ENCODE measurements around the gene PLOD1.
"Not testable (repeated sequence)": the region's sequence is repeated elsewhere in the genome, so short reads cannot be mapped to it uniquely, and the experiment has no call there.

The PLOD1 gene

DNA sequence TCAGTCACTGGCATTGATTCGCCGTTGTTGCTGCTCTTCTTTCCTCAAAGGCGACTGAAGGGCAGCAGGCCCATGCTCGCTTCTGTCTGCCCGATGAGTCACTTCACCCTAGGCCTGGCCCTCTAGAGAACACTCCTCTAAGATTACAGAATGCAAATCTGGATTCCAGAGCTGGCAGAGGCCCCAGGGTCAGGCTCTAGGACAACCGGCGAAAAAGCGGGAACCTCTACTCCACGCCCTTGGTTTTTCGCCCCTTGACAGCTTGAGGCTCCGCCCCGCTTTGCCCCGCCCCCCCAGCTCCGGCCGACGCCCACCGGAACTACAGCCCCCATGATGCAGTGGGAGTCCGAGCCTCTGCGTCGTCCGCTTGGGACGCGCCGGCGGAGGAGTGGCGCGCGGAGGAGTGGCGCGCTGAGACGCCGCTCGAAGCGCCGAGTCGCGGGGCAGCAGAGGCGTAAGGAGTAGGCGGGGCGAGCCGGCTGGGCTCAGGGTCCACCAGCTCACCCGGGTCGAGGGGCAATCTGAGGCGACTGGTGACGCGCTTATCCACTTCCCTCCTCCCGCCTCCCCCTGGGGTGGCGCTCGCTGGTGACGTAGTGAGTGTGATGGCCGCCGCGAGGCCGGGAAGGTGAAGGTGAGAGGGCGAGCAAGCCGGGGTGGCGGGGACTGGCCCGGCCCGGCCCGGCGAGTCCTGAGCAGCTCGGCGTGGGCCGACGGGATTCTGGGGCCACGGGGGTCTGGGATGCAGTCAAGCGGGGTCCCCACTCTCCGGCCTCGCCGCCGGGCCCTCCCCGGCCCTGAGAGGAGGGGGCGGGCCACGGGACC is 45.5 kb downstream of the PLOD1 start, which contains the start of gene MFN2:
TSS of gene MFN2 (plus strand) at position 594 of the 825 bp plus-strand sequence. CDS start 8,725 bp downstream, outside the sequence.
- peak; percentile 95 for DNase-seq

DNA sequence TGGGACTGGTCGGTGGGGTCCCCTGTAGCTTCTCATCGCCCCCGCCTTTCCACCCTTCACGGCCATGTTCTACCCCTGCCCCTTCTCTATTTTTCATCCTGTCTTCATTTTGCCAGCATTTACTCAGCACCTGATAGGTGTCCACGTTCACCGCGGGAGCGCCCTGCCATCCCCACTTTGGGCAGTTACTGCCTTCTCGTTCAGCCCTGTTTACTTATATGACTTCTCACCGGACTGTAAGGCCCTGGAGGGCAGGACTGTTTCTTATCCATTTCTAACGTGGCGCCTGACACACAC is 46.1 kb downstream of the PLOD1 start:
- no peak for DNase-seq

DNA sequence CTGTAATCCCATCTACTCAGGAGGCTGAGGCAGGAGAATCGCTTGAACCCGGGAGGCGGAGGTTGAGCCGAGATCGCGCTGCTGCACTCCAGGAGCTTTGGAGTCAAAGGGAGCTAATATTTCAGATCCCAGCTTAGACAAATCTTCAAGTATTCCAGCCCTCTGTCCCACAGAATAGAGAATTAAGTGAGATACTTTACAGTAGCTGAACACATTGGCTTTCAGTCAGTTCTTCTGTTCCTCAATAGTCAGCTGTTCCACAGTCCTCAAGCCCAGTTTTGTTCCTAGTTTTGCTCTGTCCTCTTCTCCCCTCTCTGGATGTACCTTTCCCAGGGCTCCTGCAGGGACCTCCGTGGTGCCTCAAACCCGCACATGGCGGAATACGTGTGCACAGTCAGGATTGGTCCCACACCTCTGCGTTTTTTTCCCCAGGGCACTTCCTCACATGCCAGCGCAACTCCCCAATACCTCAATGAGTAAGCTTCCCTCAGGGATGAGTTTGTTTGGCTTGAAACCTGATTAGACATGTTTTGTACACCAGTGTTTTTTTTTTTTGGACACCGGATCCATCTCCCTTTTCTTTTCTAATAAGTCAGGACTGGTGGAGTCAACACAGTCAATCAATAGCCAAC is 47.0 kb downstream of the PLOD1 start:
- DNase-seq, result no peak

DNA sequence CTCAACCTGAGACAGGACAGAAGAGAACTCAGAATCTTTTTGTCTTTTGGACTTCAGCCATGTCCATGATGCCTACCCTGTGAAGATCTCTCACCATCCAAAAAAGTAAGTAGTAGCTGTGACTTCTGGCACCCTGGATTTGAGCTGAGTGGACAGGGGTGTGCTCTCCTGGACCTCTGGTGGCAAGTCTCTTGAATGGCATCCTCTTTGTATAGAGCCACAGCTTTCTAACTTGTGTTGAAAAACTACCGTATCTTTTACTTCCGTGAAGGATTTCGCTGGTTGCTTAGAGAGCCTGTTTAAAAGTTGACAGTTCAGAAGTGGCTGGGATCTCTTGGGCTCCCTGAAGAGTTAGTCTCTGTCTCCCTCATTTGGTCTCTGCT is 47.5 kb downstream of the PLOD1 start:
- peak; percentile 30 for DNase-seq

DNA sequence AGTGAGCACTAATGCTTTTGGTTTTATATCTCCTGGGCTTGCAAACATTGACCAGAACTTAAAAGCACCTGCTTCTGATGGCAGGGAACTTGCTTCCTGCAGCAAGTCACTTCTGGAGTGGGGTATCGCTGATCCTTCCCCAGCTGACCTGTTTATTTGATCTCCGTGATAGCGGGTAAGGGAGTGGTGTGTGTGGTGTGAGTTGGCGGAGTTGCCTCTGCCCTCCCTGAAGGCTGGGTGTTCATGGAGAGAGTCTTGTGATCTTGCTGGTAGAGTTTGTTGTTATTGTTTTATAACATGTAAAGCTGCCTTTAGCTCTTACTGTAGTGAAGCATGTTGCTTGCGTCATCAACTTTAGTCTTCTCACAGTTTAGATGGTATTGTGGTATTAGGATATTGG is 49.6 kb downstream of the PLOD1 start:
- DNase-seq, result no peak

DNA sequence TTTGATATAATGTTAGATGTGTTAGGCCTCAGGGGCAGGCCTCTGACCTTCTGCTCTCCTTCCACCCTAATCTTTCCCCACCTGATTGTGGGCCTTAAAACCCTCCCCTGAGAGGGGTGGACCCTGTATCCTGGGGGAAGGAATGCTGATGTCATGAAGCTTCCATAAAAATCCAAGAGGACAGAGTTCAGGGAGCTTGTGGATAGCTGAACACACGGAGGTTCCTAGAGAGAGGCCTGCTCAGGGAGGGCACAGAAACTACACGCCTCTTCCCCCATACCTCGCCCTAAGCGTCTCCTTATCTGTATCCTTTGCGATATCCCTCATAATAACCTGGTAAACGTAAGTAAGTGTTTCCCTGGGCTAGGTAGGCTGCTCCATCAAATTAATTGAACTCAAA is 50.1 kb downstream of the PLOD1 start:
- DNase-seq, result no peak

DNA sequence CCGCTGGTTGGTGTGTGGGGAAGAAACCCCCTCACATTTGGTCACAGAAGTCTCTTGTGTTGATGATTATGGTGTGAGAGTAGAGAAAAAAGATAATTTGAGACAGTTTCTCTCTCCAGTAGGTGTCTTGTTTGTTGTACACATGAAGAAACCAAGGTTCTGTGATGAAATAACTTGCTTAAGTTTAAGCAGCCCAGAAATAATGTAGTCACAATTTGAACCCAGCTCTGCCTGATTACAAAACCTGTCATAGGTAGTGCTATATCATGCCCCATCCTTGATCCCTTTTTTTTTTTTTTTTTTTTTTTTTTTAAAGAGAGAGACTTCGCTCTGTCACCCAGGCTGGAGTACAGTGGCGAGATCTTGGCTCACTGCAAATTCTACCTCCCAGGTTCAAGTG is 50.7 kb downstream of the PLOD1 start:
- no peak for DNase-seq

DNA sequence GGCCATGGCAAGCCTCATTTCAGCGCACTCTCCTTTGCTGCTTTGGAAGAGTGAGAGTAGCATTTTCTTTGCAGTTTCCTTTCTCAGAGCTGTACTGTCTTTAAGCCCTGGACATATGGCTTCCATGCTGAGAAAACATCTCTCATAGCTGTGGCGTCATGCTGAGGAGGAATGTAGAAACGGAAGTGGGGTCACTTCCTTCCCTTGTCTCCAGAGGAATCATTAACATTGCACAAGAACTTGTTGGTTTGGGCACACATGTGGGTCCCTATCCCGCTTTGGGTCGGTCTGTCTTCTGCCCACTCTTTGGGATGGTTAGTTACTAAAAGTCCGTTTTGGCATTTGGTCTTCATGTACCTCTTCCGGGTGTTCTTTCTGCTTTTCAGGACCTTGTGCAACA is 51.3 kb downstream of the PLOD1 start:
- DNase-seq, result no peak

DNA sequence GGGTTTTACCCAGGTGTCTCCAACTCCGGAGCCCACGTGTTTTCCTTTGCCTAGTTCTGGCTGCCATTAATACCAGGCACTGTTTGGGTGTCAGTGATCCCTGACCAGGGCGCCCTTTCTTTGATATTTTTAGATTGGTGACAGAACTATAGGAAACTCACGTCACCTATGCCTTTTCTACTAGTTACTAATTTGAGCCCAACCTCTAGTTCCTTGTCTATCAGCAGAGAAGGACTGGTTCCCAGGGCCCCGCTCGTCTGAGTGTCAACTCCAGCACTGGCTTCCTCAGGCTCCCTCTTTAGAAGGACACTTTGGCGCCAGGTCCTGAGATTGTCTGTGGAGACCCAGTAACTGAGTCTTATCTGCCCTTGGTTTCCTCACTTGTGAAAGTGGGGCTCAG is 55.2 kb downstream of the PLOD1 start:
- no peak for DNase-seq

DNA sequence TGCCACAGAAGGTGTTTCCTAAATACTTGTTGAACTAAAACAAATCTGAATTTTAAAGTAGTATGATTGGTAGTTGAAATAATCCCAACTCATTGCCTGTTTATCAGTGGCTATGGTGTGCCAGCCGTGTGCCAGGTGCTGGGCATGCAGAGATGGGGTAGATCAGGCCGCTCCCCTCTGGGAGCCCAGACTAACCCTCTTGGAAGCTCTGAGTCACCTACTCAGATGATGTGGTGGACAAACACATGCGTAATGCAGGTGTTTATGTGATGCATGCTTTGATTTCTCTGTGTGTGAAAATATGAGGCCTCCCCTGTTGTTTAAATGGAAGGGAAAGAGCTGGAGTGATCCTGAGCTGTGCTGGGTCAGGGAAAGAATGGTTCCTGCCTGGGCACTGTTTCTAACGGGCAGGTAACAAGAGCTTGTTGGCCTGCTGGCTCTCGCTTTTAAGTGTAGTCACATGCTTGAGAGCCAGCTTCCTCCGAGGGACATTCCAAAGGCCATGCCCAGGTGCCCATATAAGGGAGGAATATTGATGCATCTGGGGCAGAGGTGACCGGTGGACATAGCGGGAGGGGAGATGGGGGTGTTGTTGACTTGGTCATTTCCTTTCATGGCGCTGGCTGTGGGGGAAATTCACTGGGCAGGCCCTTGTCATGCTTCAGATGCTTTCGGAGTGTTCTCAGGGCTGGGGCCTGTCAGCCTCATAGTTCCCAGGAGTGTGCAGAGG is 56.0 kb downstream of the PLOD1 start:
- no peak for DNase-seq

DNA sequence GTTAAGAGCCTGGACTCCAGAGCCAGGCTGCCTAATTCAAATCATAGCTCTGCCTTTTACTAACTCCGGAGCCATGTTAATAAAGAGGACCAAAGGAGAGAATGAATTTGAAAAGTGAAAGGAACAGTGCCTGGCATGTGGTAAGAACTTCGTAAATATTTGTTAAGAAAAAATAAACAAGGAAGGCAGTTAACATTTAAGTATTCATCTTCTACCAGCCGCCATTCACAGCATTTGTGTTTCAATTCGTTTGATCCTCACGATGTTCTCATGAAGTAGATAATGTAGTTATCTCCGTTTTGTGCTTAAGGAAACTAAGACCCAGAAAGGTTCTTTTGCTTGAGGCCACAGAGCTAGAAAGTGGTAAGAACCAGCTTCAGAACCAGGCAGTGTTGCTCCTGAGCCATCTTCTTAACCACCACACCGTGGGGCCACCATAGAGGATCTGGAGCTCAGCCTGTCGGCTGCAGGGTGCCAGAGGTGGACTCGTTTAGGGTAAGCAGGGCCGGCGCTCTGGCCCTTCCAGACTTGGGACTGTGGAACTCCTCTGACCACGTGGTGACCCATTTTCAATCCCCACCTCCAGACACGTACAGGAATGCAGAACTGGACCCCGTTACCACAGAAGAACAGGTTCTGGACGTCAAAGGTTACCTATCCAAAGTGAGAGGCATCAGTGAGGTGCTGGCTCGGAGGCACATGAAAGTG is 57.6 kb downstream of the PLOD1 start:
- DNase-seq, result no peak

DNA sequence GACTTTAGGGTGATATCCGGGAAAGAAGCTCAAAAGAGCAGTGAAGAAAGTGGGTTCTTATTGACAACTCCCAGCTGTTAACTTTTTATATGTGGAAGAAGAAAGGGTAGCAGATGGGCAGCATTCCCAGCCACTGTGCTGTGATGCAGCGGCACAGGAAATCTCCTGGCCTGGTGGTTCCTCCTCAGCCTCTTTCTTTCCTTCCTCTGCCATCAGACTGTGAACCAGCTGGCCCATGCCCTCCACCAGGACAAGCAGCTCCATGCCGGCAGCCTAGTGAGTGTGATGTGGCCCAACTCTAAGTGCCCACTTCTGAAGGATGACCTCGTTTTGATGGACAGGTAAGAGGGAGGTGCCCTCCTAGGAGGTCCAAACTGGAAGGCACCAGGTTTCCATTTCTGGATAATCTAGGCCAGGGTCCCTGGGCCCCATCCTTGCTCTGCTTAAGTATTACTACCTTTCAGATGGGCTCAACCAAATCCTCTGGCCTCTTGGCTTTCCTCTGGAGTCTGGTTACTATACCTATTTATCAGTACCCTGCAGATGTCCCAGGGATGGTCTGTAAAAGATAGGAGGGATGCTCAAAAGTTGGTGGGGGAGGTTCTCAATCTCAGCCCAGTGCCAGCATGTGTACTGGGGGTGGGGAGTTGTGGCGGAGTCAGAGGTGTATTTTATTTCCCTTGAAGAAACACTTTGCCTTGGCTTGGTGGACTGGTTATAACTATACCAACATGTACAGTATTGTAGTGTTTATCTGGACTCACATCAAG is 62.7 kb downstream of the PLOD1 start:
- no peak for DNase-seq

DNA sequence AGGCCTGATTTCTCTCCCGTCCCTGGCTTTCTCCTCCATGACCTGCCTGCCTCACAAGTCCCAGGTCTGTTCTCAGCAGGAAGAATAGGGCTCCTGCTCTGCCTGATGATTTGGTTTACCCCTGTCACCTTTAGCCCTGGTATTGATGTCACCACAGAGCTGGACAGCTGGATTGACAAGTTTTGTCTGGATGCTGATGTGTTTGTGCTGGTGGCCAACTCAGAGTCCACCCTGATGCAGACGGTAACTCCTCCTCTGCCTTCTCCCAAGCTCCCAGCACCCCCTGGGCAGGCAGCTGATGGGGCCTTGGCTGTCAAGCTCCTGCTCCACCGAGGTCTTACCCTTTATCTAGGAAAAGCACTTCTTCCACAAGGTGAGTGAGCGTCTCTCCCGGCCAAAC is 64.1 kb downstream of the PLOD1 start:
- no peak for DNase-seq

DNA sequence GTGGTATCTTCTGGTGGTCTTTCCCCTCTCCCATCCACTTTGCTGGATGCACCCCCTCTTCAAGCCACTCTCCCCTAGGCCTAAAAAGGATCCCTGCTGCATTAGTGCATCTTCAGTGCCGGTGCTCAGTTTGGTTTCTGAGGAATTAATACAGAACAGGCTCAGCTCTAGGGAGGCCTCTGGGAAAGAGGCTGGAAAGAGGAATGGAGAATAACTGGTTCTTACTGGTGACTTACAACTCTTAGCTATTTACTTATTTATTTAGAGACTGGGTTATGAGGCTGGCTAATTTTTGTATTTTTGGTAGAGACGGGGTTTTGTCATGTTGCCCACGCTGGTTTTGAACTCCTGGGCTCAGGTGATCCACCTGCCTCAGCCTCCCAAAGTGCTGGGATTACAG is 64.7 kb downstream of the PLOD1 start:
- no peak for DNase-seq

DNA sequence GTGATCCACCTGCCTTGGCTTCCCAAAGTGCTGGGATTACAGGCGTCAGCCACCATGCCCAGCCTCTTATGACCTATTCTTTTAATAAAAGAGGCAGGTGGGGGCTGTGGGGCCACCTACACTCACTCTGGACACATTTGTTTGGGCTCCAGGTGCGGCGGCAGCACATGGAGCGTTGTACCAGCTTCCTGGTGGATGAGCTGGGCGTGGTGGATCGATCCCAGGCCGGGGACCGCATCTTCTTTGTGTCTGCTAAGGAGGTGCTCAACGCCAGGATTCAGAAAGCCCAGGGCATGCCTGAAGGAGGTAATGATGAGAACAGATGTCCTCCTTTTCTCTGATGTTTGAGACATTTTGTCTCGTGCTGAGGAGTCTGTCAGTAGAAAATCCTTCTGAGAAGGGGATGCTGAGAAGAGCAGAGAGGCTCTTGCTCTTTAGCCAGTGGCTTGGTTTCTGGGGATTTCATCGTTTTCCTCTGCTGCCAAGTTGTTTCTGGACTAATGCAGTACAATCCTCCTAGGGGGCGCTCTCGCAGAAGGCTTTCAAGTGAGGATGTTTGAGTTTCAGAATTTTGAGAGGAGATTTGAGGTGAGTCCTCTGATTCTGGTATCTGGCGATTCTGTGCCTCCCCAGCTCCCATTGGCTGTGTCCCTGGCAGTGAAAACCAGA is 66.9 kb downstream of the PLOD1 start:
- DNase-seq, result peak; percentile 81

DNA sequence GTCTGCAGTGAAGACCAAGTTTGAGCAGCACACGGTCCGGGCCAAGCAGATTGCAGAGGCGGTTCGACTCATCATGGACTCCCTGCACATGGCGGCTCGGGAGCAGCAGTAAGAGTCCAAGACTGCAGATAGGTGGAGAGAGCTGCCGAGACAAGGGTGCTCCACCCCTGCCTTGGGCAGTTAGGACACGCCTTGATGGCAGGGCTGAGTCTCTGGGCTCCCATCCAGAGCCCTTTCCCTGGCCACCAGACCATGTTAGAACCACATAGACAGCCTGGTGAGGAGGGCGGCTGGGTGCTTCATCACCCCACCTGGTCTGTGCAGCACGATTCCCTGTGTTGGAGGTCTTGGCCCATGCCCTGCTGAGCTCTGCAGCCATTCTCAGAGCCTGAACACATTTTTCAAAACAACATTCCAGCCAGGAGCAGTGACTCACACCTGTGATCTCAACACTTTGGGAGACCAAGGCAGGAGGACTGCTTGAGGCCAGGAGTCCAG is 67.5 kb downstream of the PLOD1 start:
- no peak for DNase-seq

DNA sequence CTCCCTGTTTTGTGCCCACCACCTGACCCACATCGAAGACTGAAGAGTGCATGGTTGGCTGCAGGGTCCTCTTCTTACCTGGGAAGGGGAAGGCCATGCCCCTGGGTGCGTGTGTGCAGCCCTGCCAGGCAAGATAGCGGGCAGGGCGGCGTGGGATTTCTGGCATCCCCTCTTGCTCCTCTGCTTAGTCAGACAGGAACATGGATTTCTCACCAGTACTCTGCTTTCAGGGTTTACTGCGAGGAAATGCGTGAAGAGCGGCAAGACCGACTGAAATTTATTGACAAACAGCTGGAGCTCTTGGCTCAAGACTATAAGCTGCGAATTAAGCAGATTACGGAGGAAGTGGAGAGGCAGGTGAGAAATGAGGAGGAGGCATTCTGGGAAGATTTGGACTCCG is 69.2 kb downstream of the PLOD1 start:
- no peak for DNase-seq

DNA sequence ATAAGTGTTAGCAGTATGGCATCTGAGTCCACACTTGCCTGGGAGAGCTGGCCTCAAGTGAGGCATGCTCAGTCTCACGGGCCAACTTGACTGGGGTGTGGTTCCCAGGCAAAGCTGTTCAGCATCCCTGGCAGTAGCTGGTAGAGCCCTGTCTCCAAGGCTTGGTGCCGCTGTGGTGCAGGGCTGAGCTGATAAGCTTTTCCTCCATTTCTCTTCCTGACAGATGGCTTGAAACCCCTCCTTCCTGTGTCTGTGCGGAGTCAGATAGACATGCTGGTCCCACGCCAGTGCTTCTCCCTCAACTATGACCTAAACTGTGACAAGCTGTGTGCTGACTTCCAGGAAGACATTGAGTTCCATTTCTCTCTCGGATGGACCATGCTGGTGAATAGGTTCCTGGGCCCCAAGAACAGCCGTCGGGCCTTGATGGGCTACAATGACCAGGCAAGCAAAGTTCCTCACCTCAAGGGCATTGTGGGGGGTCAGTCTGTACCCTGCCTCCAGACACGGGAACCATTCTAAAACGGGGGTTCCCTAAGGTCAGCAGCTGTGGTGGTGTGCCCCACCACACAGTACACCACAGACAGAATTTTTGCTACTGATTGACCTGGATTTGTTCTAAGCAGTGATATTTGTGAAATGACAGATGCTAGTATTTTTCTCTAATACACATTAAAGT is 71.1 kb downstream of the PLOD1 start:
- DNase-seq, result no peak

DNA sequence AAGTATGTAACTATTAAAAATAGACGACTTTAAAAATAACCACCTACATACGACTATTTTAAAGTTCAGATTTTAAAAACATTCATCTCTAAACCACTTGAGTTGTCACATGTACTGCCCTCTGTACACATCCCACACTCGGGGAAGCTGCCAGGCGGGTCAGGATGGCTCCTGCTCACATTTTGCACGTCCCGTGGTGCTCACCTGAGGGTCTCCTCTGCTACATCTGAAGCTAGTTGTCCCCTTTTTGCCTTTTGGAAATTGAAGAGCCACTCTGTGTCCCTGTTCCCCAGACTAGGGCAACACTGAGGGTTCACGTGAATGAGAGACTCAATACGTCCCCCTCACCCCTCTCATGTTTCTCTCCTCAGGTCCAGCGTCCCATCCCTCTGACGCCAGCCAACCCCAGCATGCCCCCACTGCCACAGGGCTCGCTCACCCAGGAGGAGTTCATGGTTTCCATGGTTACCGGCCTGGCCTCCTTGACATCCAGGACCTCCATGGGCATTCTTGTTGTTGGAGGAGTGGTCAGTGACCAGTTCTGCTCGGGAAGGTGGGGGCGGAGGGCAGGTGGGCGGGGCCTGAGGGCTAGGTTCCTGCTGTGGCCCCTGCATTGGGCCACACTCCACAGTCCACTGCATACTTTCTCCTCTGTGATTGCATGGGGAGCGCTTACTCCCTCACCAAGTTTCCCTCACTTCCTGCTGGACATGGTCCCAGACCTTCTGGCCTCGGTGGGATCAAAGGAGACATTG is 71.8 kb downstream of the PLOD1 start:
- DNase-seq, result no peak

DNA sequence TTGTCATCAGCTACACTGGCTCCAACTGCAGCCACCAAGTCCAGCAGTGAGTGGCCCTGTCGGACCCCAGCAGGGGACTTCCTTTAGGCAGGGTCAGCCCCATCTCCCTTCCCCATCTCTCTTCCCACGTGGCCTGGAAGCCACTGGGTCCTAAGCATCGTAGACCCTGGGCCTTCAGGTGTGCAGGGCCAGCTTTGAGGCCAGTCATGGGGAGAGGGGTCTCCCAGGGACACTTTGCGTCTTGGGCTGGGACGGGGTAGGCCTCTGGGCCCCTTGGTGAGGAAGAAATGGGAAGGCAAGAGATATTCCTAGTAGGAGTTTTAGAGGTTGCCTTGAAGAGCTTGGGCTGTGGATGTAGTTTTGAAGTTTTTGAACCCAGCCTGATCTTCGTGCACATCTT is 72.7 kb downstream of the PLOD1 start:
- no peak for DNase-seq

DNA sequence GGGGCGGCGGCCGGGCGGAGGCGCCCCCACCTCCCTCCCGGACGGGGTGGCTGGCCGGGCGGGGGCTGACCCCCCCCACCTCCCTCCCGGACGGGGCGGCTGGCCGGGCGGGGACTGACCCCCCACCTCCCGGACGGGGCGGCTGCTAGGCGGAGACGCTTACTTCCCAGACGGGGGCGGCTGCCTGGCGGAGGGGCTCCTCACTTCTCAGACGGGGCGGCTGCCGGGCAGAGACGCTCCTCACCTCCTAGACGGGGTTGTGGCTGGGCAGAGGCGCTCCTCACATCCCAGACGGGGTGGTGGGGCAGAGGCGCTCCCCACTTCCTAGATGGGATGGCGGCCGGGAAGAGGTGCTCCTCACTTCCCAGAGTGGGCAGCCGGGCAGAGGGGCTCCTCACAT is 73.8 kb downstream of the PLOD1 start:
- not testable (repeated sequence) for DNase-seq
